HEK293 (cell line): ENCODE data around the gene EDC3.
A peak's percentile ranks its signal among the peaks of the same experiment; 100 is the strongest.

Experiments used
- BCL11A ChIP-seq: fragments of 450-650 bp; formaldehyde crosslinking; IDR thresholded peaks from 2 replicates; pipeline ENCODE4 v1.5.1; 2016; ENCODE audit warnings: low read depth, missing biosample characterization, missing genetic modification characterization
- IKZF3 ChIP-seq: fragments of 450-650 bp; IDR thresholded peaks from 2 replicates; pipeline ENCODE4 v1.5.0; 2018; ENCODE audit warnings: missing biosample characterization, mild to moderate bottlenecking, missing genetic modification characterization, moderate library complexity
- KLF16 ChIP-seq: fragments of 450-650 bp; formaldehyde crosslinking; IDR thresholded peaks from 2 replicates; pipeline ENCODE4 v1.5.1; 2017; ENCODE audit warnings: missing biosample characterization, missing genetic modification characterization
- PRDM1 ChIP-seq: fragments of 450-650 bp; formaldehyde crosslinking; IDR thresholded peaks from 2 replicates; pipeline ENCODE4; 2016; ENCODE audit warnings: missing biosample characterization, missing genetic modification characterization
- PRDM10 ChIP-seq: fragments of 450-650 bp; formaldehyde crosslinking; IDR thresholded peaks from 2 replicates; pipeline ENCODE4 v1.5.1; 2016; ENCODE audit warnings: missing biosample characterization, missing genetic modification characterization
- SP7 ChIP-seq: fragments of 450-650 bp; formaldehyde crosslinking; IDR thresholded peaks from 2 replicates; pipeline ENCODE4 v1.5.1; 2016; ENCODE audit warnings: missing biosample characterization, missing genetic modification characterization
- ZBTB7A ChIP-seq: fragments of 450-650 bp; formaldehyde crosslinking; IDR thresholded peaks from 2 replicates; pipeline ENCODE4 v1.5.1; 2016; ENCODE audit warnings: low read depth, missing biosample characterization, missing genetic modification characterization
- ZBTB8A ChIP-seq: fragments of 450-650 bp; formaldehyde crosslinking; IDR thresholded peaks from 2 replicates; pipeline ENCODE4 v1.5.1; 2016; ENCODE audit warnings: missing biosample characterization, missing genetic modification characterization
- ZNF10 ChIP-seq: fragments of 450-650 bp; formaldehyde crosslinking; IDR thresholded peaks from 2 replicates; pipeline ENCODE4 v1.5.1; 2017; ENCODE audit warnings: missing biosample characterization, missing genetic modification characterization
- ZNF175 ChIP-seq: fragments of 450-650 bp; formaldehyde crosslinking; IDR thresholded peaks from 2 replicates; pipeline ENCODE4 v1.5.1; 2016; ENCODE audit warnings: missing biosample characterization, missing genetic modification characterization
- ZNF184 ChIP-seq: fragments of 450-650 bp; IDR thresholded peaks from 2 replicates; pipeline ENCODE4 v1.5.1; 2018; ENCODE audit warnings: missing biosample characterization, mild to moderate bottlenecking, missing genetic modification characterization
- ZNF211 ChIP-seq: fragments of 450-650 bp; formaldehyde crosslinking; IDR thresholded peaks from 2 replicates; pipeline ENCODE4 v1.5.1; 2016; ENCODE audit warnings: low read depth, missing biosample characterization, missing genetic modification characterization
- ZNF274 ChIP-seq, 2 experiments: fragments of 200-500 bp in 1 of 2; fragments of 450-650 bp in 1 of 2; sonication (Bioruptor generic) in 1 of 2; formaldehyde crosslinking in 1 of 2; IDR thresholded peaks; 2 replicates each; pipeline versions ENCODE4 v1.5.1 to v1.6.1; 2014 to 2016; ENCODE audit warnings: borderline replicate concordance in 1 of 2, inconsistent platforms in 1 of 2, low read length in 1 of 2, missing biosample characterization in 1 of 2, missing genetic modification characterization in 1 of 2
- ZNF335 ChIP-seq: fragments of 450-650 bp; formaldehyde crosslinking; conservative IDR thresholded peaks from 2 replicates; pipeline ENCODE4 v1.5.1; 2016; ENCODE audit warnings: missing biosample characterization, missing genetic modification characterization
- ZNF549 ChIP-seq: fragments of 450-650 bp; IDR thresholded peaks from 2 replicates; pipeline ENCODE4 v1.5.1; 2018; ENCODE audit warnings: missing biosample characterization, missing genetic modification characterization, mild to moderate bottlenecking, inconsistent platforms, moderate library complexity
- ZNF585B ChIP-seq: fragments of 450-650 bp; formaldehyde crosslinking; IDR thresholded peaks from 2 replicates; pipeline ENCODE4 v1.5.1; 2016; ENCODE audit warnings: missing biosample characterization, missing genetic modification characterization
- ZNF600 ChIP-seq: fragments of 450-650 bp; formaldehyde crosslinking; IDR thresholded peaks from 2 replicates; pipeline ENCODE4 v1.5.1; 2016; ENCODE audit warnings: missing biosample characterization, missing genetic modification characterization
- ZNF629 ChIP-seq: fragments of 450-650 bp; formaldehyde crosslinking; IDR thresholded peaks from 2 replicates; pipeline ENCODE4 v1.5.1; 2017; ENCODE audit warnings: missing biosample characterization, missing genetic modification characterization
- ZNF692 ChIP-seq: fragments of 450-650 bp; formaldehyde crosslinking; IDR thresholded peaks from 2 replicates; pipeline ENCODE4 v1.5.1; 2016; ENCODE audit warnings: missing biosample characterization, missing genetic modification characterization
- ZNF768 ChIP-seq: fragments of 450-650 bp; formaldehyde crosslinking; IDR thresholded peaks from 2 replicates; pipeline ENCODE4 v1.5.1; 2018; ENCODE audit warnings: missing biosample characterization, mild to moderate bottlenecking, missing genetic modification characterization
- ZNF776 ChIP-seq: fragments of 450-650 bp; formaldehyde crosslinking; IDR thresholded peaks from 2 replicates; pipeline ENCODE4 v1.5.0; 2017; ENCODE audit warnings: missing biosample characterization, missing genetic modification characterization, borderline replicate concordance
- ZNF785 ChIP-seq: fragments of 450-650 bp; formaldehyde crosslinking; IDR thresholded peaks from 2 replicates; pipeline ENCODE4 v1.5.1; 2016; ENCODE audit warnings: missing biosample characterization, missing genetic modification characterization
- ZSCAN30 ChIP-seq: fragments of 450-650 bp; IDR thresholded peaks from 2 replicates; pipeline ENCODE4 v1.5.1; 2018; ENCODE audit warnings: missing biosample characterization, mild to moderate bottlenecking, missing genetic modification characterization, moderate library complexity
- TF ChIP-seq, protein P1 (sequence below): fragments of 450-650 bp; formaldehyde crosslinking; IDR thresholded peaks from 2 replicates; pipeline ENCODE4 v1.5.1; 2017; ENCODE audit warnings: missing biosample characterization, missing genetic modification characterization
- TF ChIP-seq, protein P2 (sequence below): fragments of 450-650 bp; formaldehyde crosslinking; IDR thresholded peaks from 2 replicates; pipeline ENCODE4 v1.5.1; 2016; ENCODE audit warnings: missing biosample characterization, missing genetic modification characterization
- TF ChIP-seq, protein P3 (sequence below): fragments of 450-650 bp; formaldehyde crosslinking; IDR thresholded peaks from 2 replicates; pipeline ENCODE4 v1.5.1; 2016; ENCODE audit warnings: missing biosample characterization, missing genetic modification characterization
- TF ChIP-seq, protein P4 (sequence below): fragments of 450-650 bp; formaldehyde crosslinking; IDR thresholded peaks from 2 replicates; pipeline ENCODE4 v1.5.0; 2017; ENCODE audit warnings: missing biosample characterization, missing genetic modification characterization, borderline replicate concordance

Gene EDC3

DNA sequence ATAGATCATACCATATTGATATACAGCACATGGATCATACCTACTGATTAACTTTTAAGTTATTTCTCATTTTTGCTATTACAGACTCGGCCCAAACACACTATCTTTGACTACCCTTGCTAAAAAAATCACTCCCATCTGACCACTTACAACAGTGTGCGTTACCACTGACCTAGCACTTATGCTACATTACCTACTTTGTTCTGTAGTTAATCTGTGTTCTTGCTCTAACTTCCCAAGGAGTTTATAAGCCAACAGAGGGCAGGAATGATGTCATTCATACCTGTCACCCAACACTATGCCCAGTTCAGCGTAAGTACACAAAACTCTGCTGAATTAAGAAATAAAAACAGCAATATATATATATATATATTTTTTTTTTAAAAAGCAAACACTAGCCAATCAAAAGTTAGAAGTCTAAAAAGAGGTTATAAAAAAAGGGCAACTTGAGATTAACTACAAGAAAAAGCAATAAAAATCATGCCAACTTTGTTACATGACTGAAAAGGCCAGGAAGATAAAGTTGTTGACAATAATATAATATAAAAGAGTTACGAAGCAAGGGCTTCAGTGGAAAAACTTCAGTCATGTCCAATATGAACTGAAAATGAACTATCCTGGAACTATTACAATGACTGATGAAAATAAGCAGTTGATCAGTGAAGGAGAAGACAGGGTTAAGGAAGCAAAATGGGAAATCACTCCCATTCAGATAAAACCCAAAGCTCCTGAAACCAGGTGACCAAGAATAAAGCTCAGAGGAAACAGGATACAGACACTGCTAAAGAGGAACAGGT is 33.6 kb downstream of the EDC3 start (continued):
- TF ChIP-seq ZBTB8A (tag by site-specific recombination) (no peak), ZNF211 (tag by site-specific recombination) (no peak), ZNF629 (tag by site-specific recombination) (peak; percentile 72; the same call in 1 of the 2 replicates), SP7 (tag by site-specific recombination) (peak; percentile 32; the same call in 1 of the 2 replicates), ZNF184 (tag by site-specific recombination) (no peak), BCL11A (tag by site-specific recombination) (0 out of 2 replicates have a peak, but pooled peaks have one; percentile 15), ZNF785 (tag by site-specific recombination) (no peak), ZNF768 (no peak), ZNF10 (peak; percentile 31), ZNF274 (IDR thresholded peaks at IDR 0.05; ENCODE audit: low read length) (no peak), ZNF274 (tag by site-specific recombination; IDR thresholded peaks at IDR 0.05; ENCODE audit: borderline replicate concordance) (no peak), ZNF692 (tag by site-specific recombination) (peak; percentile 11; the same call in 1 of the 2 replicates), KLF16 (no peak), ZNF175 (no peak), ZSCAN30 (tag by site-specific recombination) (no peak), PRDM1 (tag by site-specific recombination) (no peak), ZNF335 (tag by site-specific recombination) (no peak), ZNF776 (tag by site-specific recombination) (no peak), ZBTB7A (tag by site-specific recombination) (no peak), ZNF549 (tag by site-specific recombination) (no peak), PRDM10 (peak; percentile 90), ZNF600 (tag by site-specific recombination) (peak; percentile 82), IKZF3 (0 out of 2 replicates have a peak, but pooled peaks have one; percentile 41), ZNF585B (no peak)
- TF ChIP-seq, protein P1, sequence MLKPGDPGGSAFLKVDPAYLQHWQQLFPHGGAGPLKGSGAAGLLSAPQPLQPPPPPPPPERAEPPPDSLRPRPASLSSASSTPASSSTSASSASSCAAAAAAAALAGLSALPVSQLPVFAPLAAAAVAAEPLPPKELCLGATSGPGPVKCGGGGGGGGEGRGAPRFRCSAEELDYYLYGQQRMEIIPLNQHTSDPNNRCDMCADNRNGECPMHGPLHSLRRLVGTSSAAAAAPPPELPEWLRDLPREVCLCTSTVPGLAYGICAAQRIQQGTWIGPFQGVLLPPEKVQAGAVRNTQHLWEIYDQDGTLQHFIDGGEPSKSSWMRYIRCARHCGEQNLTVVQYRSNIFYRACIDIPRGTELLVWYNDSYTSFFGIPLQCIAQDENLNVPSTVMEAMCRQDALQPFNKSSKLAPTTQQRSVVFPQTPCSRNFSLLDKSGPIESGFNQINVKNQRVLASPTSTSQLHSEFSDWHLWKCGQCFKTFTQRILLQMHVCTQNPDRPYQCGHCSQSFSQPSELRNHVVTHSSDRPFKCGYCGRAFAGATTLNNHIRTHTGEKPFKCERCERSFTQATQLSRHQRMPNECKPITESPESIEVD (tag by site-specific recombination): peak; percentile 44
- TF ChIP-seq, protein P2, sequence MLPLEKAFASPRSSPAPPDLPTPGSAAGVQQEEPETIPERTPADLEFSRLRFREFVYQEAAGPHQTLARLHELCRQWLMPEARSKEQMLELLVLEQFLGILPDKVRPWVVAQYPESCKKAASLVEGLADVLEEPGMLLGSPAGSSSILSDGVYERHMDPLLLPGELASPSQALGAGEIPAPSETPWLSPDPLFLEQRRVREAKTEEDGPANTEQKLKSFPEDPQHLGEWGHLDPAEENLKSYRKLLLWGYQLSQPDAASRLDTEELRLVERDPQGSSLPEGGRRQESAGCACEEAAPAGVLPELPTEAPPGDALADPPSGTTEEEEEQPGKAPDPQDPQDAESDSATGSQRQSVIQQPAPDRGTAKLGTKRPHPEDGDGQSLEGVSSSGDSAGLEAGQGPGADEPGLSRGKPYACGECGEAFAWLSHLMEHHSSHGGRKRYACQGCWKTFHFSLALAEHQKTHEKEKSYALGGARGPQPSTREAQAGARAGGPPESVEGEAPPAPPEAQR (tag by site-specific recombination): no peak
- TF ChIP-seq, protein P3, sequence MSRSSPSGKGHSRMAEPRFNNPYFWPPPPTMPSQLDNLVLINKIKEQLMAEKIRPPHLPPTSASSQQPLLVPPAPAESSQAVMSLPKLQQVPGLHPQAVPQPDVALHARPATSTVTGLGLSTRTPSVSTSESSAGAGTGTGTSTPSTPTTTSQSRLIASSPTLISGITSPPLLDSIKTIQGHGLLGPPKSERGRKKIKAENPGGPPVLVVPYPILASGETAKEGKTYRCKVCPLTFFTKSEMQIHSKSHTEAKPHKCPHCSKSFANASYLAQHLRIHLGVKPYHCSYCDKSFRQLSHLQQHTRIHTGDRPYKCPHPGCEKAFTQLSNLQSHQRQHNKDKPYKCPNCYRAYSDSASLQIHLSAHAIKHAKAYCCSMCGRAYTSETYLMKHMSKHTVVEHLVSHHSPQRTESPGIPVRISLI (tag by site-specific recombination): no peak
- TF ChIP-seq, protein P4, sequence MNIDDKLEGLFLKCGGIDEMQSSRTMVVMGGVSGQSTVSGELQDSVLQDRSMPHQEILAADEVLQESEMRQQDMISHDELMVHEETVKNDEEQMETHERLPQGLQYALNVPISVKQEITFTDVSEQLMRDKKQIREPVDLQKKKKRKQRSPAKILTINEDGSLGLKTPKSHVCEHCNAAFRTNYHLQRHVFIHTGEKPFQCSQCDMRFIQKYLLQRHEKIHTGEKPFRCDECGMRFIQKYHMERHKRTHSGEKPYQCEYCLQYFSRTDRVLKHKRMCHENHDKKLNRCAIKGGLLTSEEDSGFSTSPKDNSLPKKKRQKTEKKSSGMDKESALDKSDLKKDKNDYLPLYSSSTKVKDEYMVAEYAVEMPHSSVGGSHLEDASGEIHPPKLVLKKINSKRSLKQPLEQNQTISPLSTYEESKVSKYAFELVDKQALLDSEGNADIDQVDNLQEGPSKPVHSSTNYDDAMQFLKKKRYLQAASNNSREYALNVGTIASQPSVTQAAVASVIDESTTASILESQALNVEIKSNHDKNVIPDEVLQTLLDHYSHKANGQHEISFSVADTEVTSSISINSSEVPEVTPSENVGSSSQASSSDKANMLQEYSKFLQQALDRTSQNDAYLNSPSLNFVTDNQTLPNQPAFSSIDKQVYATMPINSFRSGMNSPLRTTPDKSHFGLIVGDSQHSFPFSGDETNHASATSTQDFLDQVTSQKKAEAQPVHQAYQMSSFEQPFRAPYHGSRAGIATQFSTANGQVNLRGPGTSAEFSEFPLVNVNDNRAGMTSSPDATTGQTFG: no peak
